Body of pancreas (tissue), 4 donors: ENCODE data around the gene DTL.

Source experiments
- CTCF ChIP-seq, 7 experiments: fragments of 450-650 bp in 4 of 7; fragments of 200-600 bp in 3 of 7; sonication (generic) in 3 of 7; IDR thresholded peaks; one replicate each; pipeline ENCODE4 v1.5.1; 2016 to 2019; ENCODE audit warnings: antibody characterized with exemption in 7 of 7
- POLR2A ChIP-seq, 3 donors: fragments of 450-650 bp; IDR thresholded peaks; one replicate each; pipeline ENCODE4 v1.6.1; 2016; ENCODE audit warnings: antibody characterized with exemption in 3 of 3, mild to moderate bottlenecking in 2 of 3

GRCh38 chr1:212034516-212035122 is 929 bp upstream of the DTL start:
- TF ChIP-seq POLR2A (IDR thresholded peaks at IDR 0.05) = no peak
- no peak for TF ChIP-seq CTCF (IDR thresholded peaks at IDR 0.05)
